ENCODE measurements around the gene BRCA1. TPM values are rescaled to one million over a fixed set of nuclear protein-coding genes. Genes with fewer than 3 reads are reported as not detected.

BRCA1 gene
- total RNA-seq, 2 experiments from 2014 or later: 1.2 to 1.3 TPM

GRCh38 chr17:43114151-43114552 is 11.0 kb downstream of the BRCA1 start:
- H3K27ac ChIP-seq (ENCODE audit: low read depth in 1 of 2, low read length in 2 of 2): no peak overlapping the region
- no peaks in the 10 kb centered on the region for H3K36me3 Mint-ChIP-seq (ENCODE audit: low read depth)
- no peaks in the 10 kb centered on the region for H3K27me3 Mint-ChIP-seq
- no peaks in the 10 kb centered on the region for H3K36me3 ChIP-seq (ENCODE audit: insufficient read depth, low read length)
- H3K4me1 ChIP-seq (ENCODE audit: insufficient read depth, low read length): no peaks in the 10 kb centered on the region
- no peaks in the 10 kb centered on the region for H3K27me3 ChIP-seq (ENCODE audit: control insufficient read depth in 1 of 2, insufficient read depth in 2 of 2, low read length in 2 of 2)
- ATAC-seq (ENCODE audit: poor library complexity) (no peak), DNase-seq (no peak)
- POLR2A ChIA-PET: no interaction called here
- H3K4me1 Mint-ChIP-seq (ENCODE audit: low read depth): no peaks in the 10 kb centered on the region
- TF ChIP-seq CTCF (IDR thresholded peaks at IDR 0.05): no peak
- H3K4me3 ChIP-seq (ENCODE audit: low read length): no peak overlapping the region
- no peaks in the 10 kb centered on the region for H3K9me3 ChIP-seq (ENCODE audit: control insufficient read depth in 1 of 2, insufficient read depth in 1 of 2, low read length in 2 of 2)
- CTCF ChIA-PET: interaction anchor here (1.6 kb wide), 1 partner anchor 90 kb away, joined by 6 read pairs; no protein-coding TSS in a partner anchor
- H3K9me3 Mint-ChIP-seq: no peaks in the 10 kb centered on the region
- H3K4me3 Mint-ChIP-seq: no peak overlapping the region
- intact Hi-C loops (cut with DNase I, micrococcal nuclease): no loop called here
- no peak overlapping the region for H3K27ac Mint-ChIP-seq

- H3K4me3 ChIP-seq (ENCODE audit: low read length): no peak overlapping the region
- Mint-ChIP-seq H3K27me3 (no peaks in the 10 kb centered on the region), H3K4me1 (ENCODE audit: low read depth) (no peaks in the 10 kb centered on the region), H3K4me3 (no peak overlapping the region), H3K9me3 (no peaks in the 10 kb centered on the region), H3K36me3 (ENCODE audit: low read depth) (no peaks in the 10 kb centered on the region), H3K27ac (no peak overlapping the region)
- DNase-seq (no peak), ATAC-seq (ENCODE audit: poor library complexity) (no peak)
- H3K27me3 ChIP-seq (ENCODE audit: control insufficient read depth in 1 of 2, insufficient read depth in 2 of 2, low read length in 2 of 2): no peaks in the 10 kb centered on the region
- no peaks in the 10 kb centered on the region for H3K9me3 ChIP-seq (ENCODE audit: control insufficient read depth in 1 of 2, insufficient read depth in 1 of 2, low read length in 2 of 2)
- H3K27ac ChIP-seq (ENCODE audit: low read depth in 1 of 2, low read length in 2 of 2): no peak overlapping the region
- CTCF ChIA-PET: no interaction called here
- no peak for TF ChIP-seq CTCF (IDR thresholded peaks at IDR 0.05)
- H3K4me1 ChIP-seq (ENCODE audit: insufficient read depth, low read length): no peaks in the 10 kb centered on the region
- POLR2A ChIA-PET: no interaction called here
- intact Hi-C loops (cut with DNase I, micrococcal nuclease): no loop called here
- H3K36me3 ChIP-seq (ENCODE audit: insufficient read depth, low read length): no peaks in the 10 kb centered on the region
These were observed 18.6 kb downstream of the BRCA1 start for GRCh38 chr17:43106552-43106951.

- H3K4me1 Mint-ChIP-seq (ENCODE audit: low read depth): no peaks in the 10 kb centered on the region
- H3K36me3 Mint-ChIP-seq (ENCODE audit: low read depth): no peaks in the 10 kb centered on the region
- Histone ChIP-seq H3K36me3 (ENCODE audit: insufficient read depth, low read length) (no peaks in the 10 kb centered on the region), H3K27ac (ENCODE audit: low read depth in 1 of 2, low read length in 2 of 2) (no peak overlapping the region), H3K27me3 (ENCODE audit: control insufficient read depth in 1 of 2, insufficient read depth in 2 of 2, low read length in 2 of 2) (no peaks in the 10 kb centered on the region), H3K4me1 (ENCODE audit: insufficient read depth, low read length) (no peaks in the 10 kb centered on the region), H3K4me3 (ENCODE audit: low read length) (no peak overlapping the region), H3K9me3 (ENCODE audit: control insufficient read depth in 1 of 2, insufficient read depth in 1 of 2, low read length in 2 of 2) (no peaks in the 10 kb centered on the region)
- intact Hi-C loops (cut with DNase I, micrococcal nuclease): no loop called here
- ATAC-seq (ENCODE audit: poor library complexity) (no peak), DNase-seq (no peak)
- H3K27me3 Mint-ChIP-seq: no peaks in the 10 kb centered on the region
- ChIA-PET POLR2A (no interaction called here), CTCF (no interaction called here)
- H3K4me3 Mint-ChIP-seq: no peak overlapping the region
- H3K9me3 Mint-ChIP-seq: no peaks in the 10 kb centered on the region
- TF ChIP-seq CTCF (IDR thresholded peaks at IDR 0.05): no peak
- H3K27ac Mint-ChIP-seq: no peak overlapping the region
These were observed 20.0 kb downstream of the BRCA1 start for GRCh38 chr17:43105146-43105545.

All from CD4-positive, alpha-beta T cell (primary cell).